Activated T-helper 17 cell treated with anti-CD3 and anti-CD28 coated beads, Interleukin-2, amount 50 U/mL, for 72 hours (primary cell): ENCODE results near the gene DCAF6. TPM values are rescaled to one million over a fixed set of nuclear protein-coding genes. Genes with fewer than 3 reads are reported as not detected.

Source experiments
- ATAC-seq: fragments of 150-1000 bp; cut with Tn5 transposase; replicated peaks from 2 replicates; pipeline ENCODE4 v1.10.0; 2021; ENCODE audit warnings: mild to moderate bottlenecking, moderate library complexity
- H3K27ac Mint-ChIP-seq: one replicate; pipeline ENCODE4 v1.8.0; 2022; ENCODE audit warnings: mixed read lengths
- H3K27me3 Mint-ChIP-seq: one replicate; pipeline ENCODE4 v1.8.0; 2022; ENCODE audit warnings: mixed read lengths
- H3K36me3 Mint-ChIP-seq: one replicate; pipeline ENCODE4 v1.8.0; 2022; ENCODE audit warnings: low read depth, mild to moderate bottlenecking, mixed read lengths
- H3K4me1 Mint-ChIP-seq: one replicate; pipeline ENCODE4 v1.8.0; 2022; ENCODE audit warnings: mixed read lengths
- H3K4me3 Mint-ChIP-seq: one replicate; pipeline ENCODE4 v1.8.0; 2022; ENCODE audit warnings: mild to moderate bottlenecking, mixed read lengths
- H3K9me3 Mint-ChIP-seq: one replicate; pipeline ENCODE4 v1.8.0; 2022; ENCODE audit warnings: mixed read lengths
- total RNA-seq, 2 donors: library from RNA; stranded (reverse); gene quantifications; one replicate each; pipeline ENCODE4 v1.2.3, GENCODE V29; 2022

DCAF6 gene
- total RNA-seq, 2 donors from 2014 or later: 25.9 to 37.3 TPM

- Mint-ChIP-seq H3K9me3 (no peaks in the 10 kb centered on the region), H3K27ac (no peak overlapping the region), H3K4me3 (no peak overlapping the region), H3K27me3 (peaks cover 30% of the 10 kb centered on the region), H3K4me1 (no peaks in the 10 kb centered on the region), H3K36me3 (no peaks in the 10 kb centered on the region)
- no peak for ATAC-seq
Measured at GRCh38 chr1:168125051-168125450, 188.6 kb downstream of the DCAF6 start.

Other genes with a start within 250 kb of the DCAF6 start
- 10 to 100 TPM; 24.4 to 27.0 TPM for gene MPZL1, start 214.7 kb upstream of the DCAF6 start, total RNA-seq
- gene ADCY10, start 22.5 kb upstream of the DCAF6 start, total RNA-seq: under 1 TPM; 0.13 to 0.98 TPM
- gene MPC2, start 389 bp downstream of the DCAF6 start, total RNA-seq: 10 to 100 TPM; 51.1 to 67.0 TPM
- 1 to 10 TPM in 1 of 2 donors, under 1 TPM in 1; 0.93 to 1.1 TPM for gene GPR161, start 200.2 kb downstream of the DCAF6 start, total RNA-seq
- 10 to 100 TPM; 38.0 to 43.0 TPM for gene TIPRL, start 242.3 kb downstream of the DCAF6 start, total RNA-seq